Thyroid gland (tissue), 4 donors: ENCODE data around the gene TRIM17.

Experiments
- POLR2A ChIP-seq, 2 donors: fragments of 450-650 bp; IDR thresholded peaks; one replicate each; pipeline ENCODE4 v1.6.1; 2017; ENCODE audit warnings: antibody characterized with exemption in 2 of 2, mild to moderate bottlenecking in 2 of 2, moderate library complexity in 1 of 2
- TF ChIP-seq, protein P1 (sequence below), 6 experiments: fragments of 200-600 bp in 3 of 6; fragments of 450-650 bp in 3 of 6; sonication (generic) in 3 of 6; IDR thresholded peaks; one replicate each; pipeline ENCODE4 v1.5.1; 2016 to 2019; ENCODE audit warnings: antibody characterized with exemption in 6 of 6, mild to moderate bottlenecking in 2 of 6, inconsistent platforms in 1 of 6, moderate library complexity in 1 of 6

DNA sequence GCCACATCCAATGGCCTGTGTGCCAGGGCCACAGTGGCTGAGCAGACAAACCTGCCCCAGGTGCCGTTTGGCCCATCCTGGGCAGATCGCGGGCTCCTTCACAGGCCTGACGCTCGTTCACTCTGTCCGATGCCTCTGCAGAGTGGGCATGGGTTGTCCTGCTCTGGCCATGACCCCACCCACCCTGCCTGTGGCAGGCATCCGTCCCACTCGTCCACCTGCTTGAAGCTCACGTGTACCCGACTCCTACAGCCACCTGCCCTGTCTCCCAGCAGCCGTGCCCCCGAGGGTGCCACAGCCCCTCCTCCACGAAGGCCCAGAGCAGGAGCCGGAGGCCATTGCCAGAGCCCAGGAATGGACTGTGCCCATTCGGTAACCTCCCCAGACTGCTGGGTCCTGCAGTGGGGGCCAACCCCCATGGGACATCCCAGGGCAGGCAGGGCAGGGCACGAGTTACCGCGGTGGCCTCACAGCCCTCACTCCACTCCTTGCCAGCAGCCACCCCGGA is 51.9 kb downstream of the TRIM17 start:
- TF ChIP-seq, protein P1, sequence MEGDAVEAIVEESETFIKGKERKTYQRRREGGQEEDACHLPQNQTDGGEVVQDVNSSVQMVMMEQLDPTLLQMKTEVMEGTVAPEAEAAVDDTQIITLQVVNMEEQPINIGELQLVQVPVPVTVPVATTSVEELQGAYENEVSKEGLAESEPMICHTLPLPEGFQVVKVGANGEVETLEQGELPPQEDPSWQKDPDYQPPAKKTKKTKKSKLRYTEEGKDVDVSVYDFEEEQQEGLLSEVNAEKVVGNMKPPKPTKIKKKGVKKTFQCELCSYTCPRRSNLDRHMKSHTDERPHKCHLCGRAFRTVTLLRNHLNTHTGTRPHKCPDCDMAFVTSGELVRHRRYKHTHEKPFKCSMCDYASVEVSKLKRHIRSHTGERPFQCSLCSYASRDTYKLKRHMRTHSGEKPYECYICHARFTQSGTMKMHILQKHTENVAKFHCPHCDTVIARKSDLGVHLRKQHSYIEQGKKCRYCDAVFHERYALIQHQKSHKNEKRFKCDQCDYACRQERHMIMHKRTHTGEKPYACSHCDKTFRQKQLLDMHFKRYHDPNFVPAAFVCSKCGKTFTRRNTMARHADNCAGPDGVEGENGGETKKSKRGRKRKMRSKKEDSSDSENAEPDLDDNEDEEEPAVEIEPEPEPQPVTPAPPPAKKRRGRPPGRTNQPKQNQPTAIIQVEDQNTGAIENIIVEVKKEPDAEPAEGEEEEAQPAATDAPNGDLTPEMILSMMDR (IDR thresholded peaks at IDR 0.05), result no peak
- TF ChIP-seq POLR2A (IDR thresholded peaks at IDR 0.05), result no peak
